ELR (cell line): ENCODE measurements around the gene WDTC1.
"Not testable (repeated sequence)": the region's sequence is repeated elsewhere in the genome, so short reads cannot be mapped to it uniquely, and the experiment has no call there.

Source experiments
- DNase-seq: peaks from one replicate; pipeline ENCODE4 v3.0.0-alpha.2; 2015; ENCODE audit warnings: low read depth

Gene WDTC1

GRCh38 chr1:27234049-27234882 lies at the start of gene WDTC1:
TSS of gene WDTC1 (plus strand) at chr1:27234632. CDS start at chr1:27261055, 26,423 bp downstream.
- DNase-seq = peak; percentile 96

GRCh38 chr1:27184665-27185064 lies 49.8 kb upstream of the WDTC1 start:
- not testable (repeated sequence) for DNase-seq

GRCh38 chr1:27192039-27192529 lies 42.3 kb upstream of the WDTC1 start:
- DNase-seq = peak; percentile 51

- no peak for DNase-seq
Measured at GRCh38 chr1:27193194-27193593, 41.2 kb upstream of the WDTC1 start.

GRCh38 chr1:27201295-27201694 lies 33.1 kb upstream of the WDTC1 start:
- DNase-seq = no peak

- peak; percentile 14 for DNase-seq
Measured at GRCh38 chr1:27203946-27204345, 30.5 kb upstream of the WDTC1 start.

GRCh38 chr1:27207238-27207637 lies 27.2 kb upstream of the WDTC1 start:
- not testable (repeated sequence) for DNase-seq

- not testable (repeated sequence) for DNase-seq
Measured at GRCh38 chr1:27208143-27208850, 26.1 kb upstream of the WDTC1 start.

GRCh38 chr1:27216466-27216865 lies 18.0 kb upstream of the WDTC1 start:
- DNase-seq = no peak

- no peak for DNase-seq
Measured at GRCh38 chr1:27217401-27217800, 17.0 kb upstream of the WDTC1 start.

- DNase-seq = no peak
Measured at GRCh38 chr1:27218736-27219135, 15.7 kb upstream of the WDTC1 start.

GRCh38 chr1:27220096-27220495 lies 14.3 kb upstream of the WDTC1 start:
- no peak for DNase-seq

GRCh38 chr1:27220702-27221497 lies 13.5 kb upstream of the WDTC1 start:
- not testable (repeated sequence) for DNase-seq

- DNase-seq = no peak
Measured at GRCh38 chr1:27225621-27226020, 8.8 kb upstream of the WDTC1 start.

- DNase-seq = no peak
Measured at GRCh38 chr1:27227765-27228164, 6.7 kb upstream of the WDTC1 start.

GRCh38 chr1:27233667-27234048 lies 774 bp upstream of the WDTC1 start:
- peak; percentile 17 for DNase-seq

GRCh38 chr1:27235827-27236226 lies 1.4 kb downstream of the WDTC1 start:
- peak; percentile 39 for DNase-seq

- no peak for DNase-seq
Measured at GRCh38 chr1:27237112-27237511, 2.7 kb downstream of the WDTC1 start.

- DNase-seq = no peak
Measured at GRCh38 chr1:27238032-27238431, 3.6 kb downstream of the WDTC1 start.

GRCh38 chr1:27241677-27242076 lies 7.2 kb downstream of the WDTC1 start:
- DNase-seq = no peak

- DNase-seq = not testable (repeated sequence)
Measured at GRCh38 chr1:27243665-27244064, 9.2 kb downstream of the WDTC1 start.

GRCh38 chr1:27246194-27246593 lies 11.8 kb downstream of the WDTC1 start:
- DNase-seq = no peak
